HG03558 (cell line): ENCODE data around the gene ZNF804B.

Experiments used
- ATAC-seq: cut with Tn5 transposase; IDR thresholded peaks from one replicate; pipeline ENCODE4 v1.9.1; 2021; ENCODE audit warnings: moderate number of reproducible peaks; ENCODE audit not compliant: unreplicated experiment; ENCODE audit errors: extremely low read depth

The ZNF804B gene

GRCh38 chr7:88826222-88826621, 66.7 kb downstream of the ZNF804B start:
- no peak for ATAC-seq

GRCh38 chr7:88835147-88835728, 75.7 kb downstream of the ZNF804B start:
- no peak for ATAC-seq

GRCh38 chr7:88842201-88842600, 82.7 kb downstream of the ZNF804B start:
- ATAC-seq: no peak

- no peak for ATAC-seq
Observed at GRCh38 chr7:88845091-88845490, 85.6 kb downstream of the ZNF804B start.

GRCh38 chr7:88851220-88851619, 91.7 kb downstream of the ZNF804B start:
- ATAC-seq: no peak

GRCh38 chr7:88859288-88859687, 99.8 kb downstream of the ZNF804B start:
- no peak for ATAC-seq

GRCh38 chr7:88866265-88866863, 106.9 kb downstream of the ZNF804B start:
- ATAC-seq: no peak

GRCh38 chr7:88867158-88867557, 107.7 kb downstream of the ZNF804B start:
- ATAC-seq: no peak

GRCh38 chr7:88868456-88868855, 109.0 kb downstream of the ZNF804B start:
- no peak for ATAC-seq

GRCh38 chr7:88881136-88881535, 121.6 kb downstream of the ZNF804B start:
- ATAC-seq: no peak

GRCh38 chr7:88885131-88885530, 125.6 kb downstream of the ZNF804B start:
- no peak for ATAC-seq

- no peak for ATAC-seq
Observed at GRCh38 chr7:88888684-88889083, 129.2 kb downstream of the ZNF804B start.

GRCh38 chr7:88910516-88910915, 151.0 kb downstream of the ZNF804B start:
- ATAC-seq: no peak

GRCh38 chr7:88912852-88913251, 153.4 kb downstream of the ZNF804B start:
- no peak for ATAC-seq

- no peak for ATAC-seq
Observed at GRCh38 chr7:88915615-88916014, 156.1 kb downstream of the ZNF804B start.

GRCh38 chr7:88919478-88920131, 160.1 kb downstream of the ZNF804B start:
- ATAC-seq: no peak

GRCh38 chr7:88922944-88923343, 163.4 kb downstream of the ZNF804B start:
- no peak for ATAC-seq

GRCh38 chr7:88928276-88928675, 168.8 kb downstream of the ZNF804B start:
- ATAC-seq: no peak

- no peak for ATAC-seq
Observed at GRCh38 chr7:88929719-88930118, 170.2 kb downstream of the ZNF804B start.

- no peak for ATAC-seq
Observed at GRCh38 chr7:88933285-88933684, 173.8 kb downstream of the ZNF804B start.

GRCh38 chr7:88942815-88943501, 183.5 kb downstream of the ZNF804B start:
- ATAC-seq: no peak
